HEK293 (cell line): ENCODE results near the gene KCNC2.

Source experiments
- CTCF ChIA-PET: fragments of 350-600 bp; formaldehyde crosslinking; extraction: SDS; loops from one replicate; lab custom pipeline; 2021; ENCODE audit warnings: antibody characterized with exemption; lab: Yijun Ruan, JAX
- POLR2A ChIA-PET: fragments of 300-600 bp; formaldehyde crosslinking; extraction: SDS; loops from one replicate; lab custom pipeline; 2020; ENCODE audit warnings: antibody characterized with exemption, inconsistent platforms; lab: Yijun Ruan, JAX
- H3K27ac ChIP-seq: fragments of 200-500 bp; sonication (Bioruptor generic); 2 replicates; pipeline ENCODE4 v1.5.1; 2014; ENCODE audit warnings: low read depth, low read length, control low read depth, inconsistent platforms; ENCODE audit errors: extremely low read depth
- H3K36me3 ChIP-seq, 2 experiments: fragments of 200-500 bp in 1 of 2; sonication (Bioruptor generic) in 1 of 2; 1 replicate in 1 of 2; 2 replicates in 1 of 2; pipeline ENCODE4 v1.5.1; 2014 to 2017; ENCODE audit warnings: inconsistent platforms in 2 of 2, low read length in 2 of 2; ENCODE audit not compliant: control insufficient read depth in 2 of 2, insufficient read depth in 1 of 2
- H3K4me1 ChIP-seq: fragments of 200-500 bp; sonication (Bioruptor generic); 2 replicates; pipeline ENCODE4 v1.5.1; 2014; ENCODE audit warnings: mild to moderate bottlenecking, low read length, inconsistent platforms; ENCODE audit not compliant: control insufficient read depth, insufficient read depth
- H3K4me3 ChIP-seq: 2 replicates; pipeline ENCODE4 v1.5.1; 2011; ENCODE audit warnings: low read depth, mild to moderate bottlenecking, control low read depth, low read length, moderate library complexity
- H3K9me3 ChIP-seq: fragments of 200-500 bp; sonication (Bioruptor generic); 2 replicates; pipeline ENCODE4 v1.5.1; 2014; ENCODE audit warnings: low read depth, low read length, inconsistent platforms; ENCODE audit not compliant: control insufficient read depth, insufficient read depth
- KLF10 ChIP-seq: fragments of 450-650 bp; IDR thresholded peaks from 2 replicates; pipeline ENCODE4 v1.5.1; 2018; ENCODE audit warnings: missing biosample characterization, mild to moderate bottlenecking, missing genetic modification characterization
- MEIS1 ChIP-seq: sonication (generic); formaldehyde crosslinking; IDR thresholded peaks from 2 replicates; pipeline ENCODE4 v1.8.1; 2022; ENCODE audit warnings: missing genetic modification reagents, mild to moderate bottlenecking, borderline replicate concordance
- ZFP3 ChIP-seq: fragments of 450-650 bp; formaldehyde crosslinking; IDR thresholded peaks from 2 replicates; pipeline ENCODE4 v1.5.1; 2016; ENCODE audit warnings: low read depth, missing biosample characterization, missing genetic modification characterization
- ZNF214 ChIP-seq: fragments of 450-650 bp; formaldehyde crosslinking; IDR thresholded peaks from 2 replicates; pipeline ENCODE4 v1.5.1; 2017; ENCODE audit warnings: missing biosample characterization, mild to moderate bottlenecking, missing genetic modification characterization, borderline replicate concordance
- ZNF24 ChIP-seq: fragments of 450-650 bp; formaldehyde crosslinking; IDR thresholded peaks from 2 replicates; pipeline ENCODE4 v1.5.1; 2016; ENCODE audit warnings: missing biosample characterization, missing genetic modification characterization
- ZNF350 ChIP-seq: fragments of 450-650 bp; formaldehyde crosslinking; IDR thresholded peaks from 2 replicates; pipeline ENCODE4 v1.5.0; 2017; ENCODE audit warnings: missing biosample characterization, mild to moderate bottlenecking, missing genetic modification characterization
- ZNF354C ChIP-seq: fragments of 450-650 bp; formaldehyde crosslinking; IDR thresholded peaks from 2 replicates; pipeline ENCODE4 v1.5.1; 2016; ENCODE audit warnings: missing biosample characterization, missing genetic modification characterization, low read depth, borderline replicate concordance
- ZNF560 ChIP-seq: fragments of 450-650 bp; formaldehyde crosslinking; IDR thresholded peaks from 2 replicates; pipeline ENCODE4 v1.5.1; 2017; ENCODE audit warnings: missing biosample characterization, missing genetic modification characterization, borderline replicate concordance
- ZNF747 ChIP-seq: fragments of 450-650 bp; formaldehyde crosslinking; IDR thresholded peaks from 2 replicates; pipeline ENCODE4 v1.5.1; 2016; ENCODE audit warnings: missing biosample characterization, missing genetic modification characterization
- ZNF776 ChIP-seq: fragments of 450-650 bp; formaldehyde crosslinking; IDR thresholded peaks from 2 replicates; pipeline ENCODE4 v1.5.0; 2017; ENCODE audit warnings: missing biosample characterization, missing genetic modification characterization, borderline replicate concordance
- TF ChIP-seq, protein P1 (sequence below): sonication (generic); formaldehyde crosslinking; IDR thresholded peaks from 2 replicates; pipeline ENCODE4 v1.8.1; 2022; ENCODE audit warnings: mild to moderate bottlenecking, moderate library complexity, missing genetic modification reagents
- TF ChIP-seq, protein P2 (sequence below): fragments of 450-650 bp; formaldehyde crosslinking; IDR thresholded peaks from 2 replicates; pipeline ENCODE4 v1.5.1; 2016; ENCODE audit warnings: missing biosample characterization, missing genetic modification characterization, borderline replicate concordance
- TF ChIP-seq, protein P3 (sequence below): fragments of 450-650 bp; formaldehyde crosslinking; IDR thresholded peaks from 2 replicates; pipeline ENCODE4 v1.5.1; 2017; ENCODE audit warnings: missing biosample characterization, missing genetic modification characterization
- TF ChIP-seq, protein P4 (sequence below): fragments of 450-650 bp; formaldehyde crosslinking; IDR thresholded peaks from 2 replicates; pipeline ENCODE4 v1.5.1; 2016; ENCODE audit warnings: missing biosample characterization, missing genetic modification characterization, low read depth
- TF ChIP-seq, protein P5 (sequence below): fragments of 450-650 bp; formaldehyde crosslinking; optimal IDR thresholded peaks from 2 replicates; pipeline ENCODE3; 2016; ENCODE audit warnings: missing biosample characterization, mild to moderate bottlenecking, missing genetic modification characterization

Gene KCNC2

DNA sequence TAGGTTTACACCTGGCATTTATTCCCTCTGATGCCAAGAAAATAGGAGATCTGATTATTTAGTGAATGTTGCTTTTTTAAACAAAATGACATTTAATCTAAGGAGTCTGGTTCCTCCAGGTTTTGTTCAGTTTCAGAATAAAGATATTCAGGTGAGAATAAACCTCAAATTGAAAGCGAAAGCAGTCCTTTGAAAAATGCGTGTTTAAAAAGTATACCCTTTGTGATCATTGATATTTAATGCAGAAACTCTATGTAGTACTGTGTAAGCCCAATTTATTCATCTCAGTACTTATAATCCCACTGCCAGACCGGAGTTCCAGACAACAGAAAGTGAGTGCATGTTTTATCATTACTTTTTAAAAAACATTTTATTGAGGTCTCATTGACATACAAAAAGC, 210.2 kb downstream of the KCNC2 start:
- no peaks in the 10 kb centered on the region for H3K4me1 ChIP-seq

More for the DNA sequence above, 210.2 kb downstream of the KCNC2 start:
- no peak overlapping the region for H3K4me3 ChIP-seq
- ChIA-PET POLR2A (no interaction called here), CTCF (interaction anchor here (1.1 kb wide), 1 partner anchor 8 kb away, joined by 3 read pairs; no protein-coding TSS in a partner anchor)
- H3K27ac ChIP-seq = no peak overlapping the region
- TF ChIP-seq ZNF354C (tag by site-specific recombination) = no peak
- no peak for TF ChIP-seq ZNF214
- no peak for TF ChIP-seq ZNF747
- TF ChIP-seq ZNF776 (tag by site-specific recombination) = no peak
- TF ChIP-seq KLF10 (tag by site-specific recombination) = no peak
- TF ChIP-seq, protein P1, sequence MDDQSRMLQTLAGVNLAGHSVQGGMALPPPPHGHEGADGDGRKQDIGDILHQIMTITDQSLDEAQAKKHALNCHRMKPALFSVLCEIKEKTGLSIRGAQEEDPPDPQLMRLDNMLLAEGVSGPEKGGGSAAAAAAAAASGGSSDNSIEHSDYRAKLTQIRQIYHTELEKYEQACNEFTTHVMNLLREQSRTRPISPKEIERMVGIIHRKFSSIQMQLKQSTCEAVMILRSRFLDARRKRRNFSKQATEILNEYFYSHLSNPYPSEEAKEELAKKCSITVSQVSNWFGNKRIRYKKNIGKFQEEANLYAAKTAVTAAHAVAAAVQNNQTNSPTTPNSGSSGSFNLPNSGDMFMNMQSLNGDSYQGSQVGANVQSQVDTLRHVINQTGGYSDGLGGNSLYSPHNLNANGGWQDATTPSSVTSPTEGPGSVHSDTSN (CRISPR knock-in tag) = no peak
- TF ChIP-seq, protein P2, sequence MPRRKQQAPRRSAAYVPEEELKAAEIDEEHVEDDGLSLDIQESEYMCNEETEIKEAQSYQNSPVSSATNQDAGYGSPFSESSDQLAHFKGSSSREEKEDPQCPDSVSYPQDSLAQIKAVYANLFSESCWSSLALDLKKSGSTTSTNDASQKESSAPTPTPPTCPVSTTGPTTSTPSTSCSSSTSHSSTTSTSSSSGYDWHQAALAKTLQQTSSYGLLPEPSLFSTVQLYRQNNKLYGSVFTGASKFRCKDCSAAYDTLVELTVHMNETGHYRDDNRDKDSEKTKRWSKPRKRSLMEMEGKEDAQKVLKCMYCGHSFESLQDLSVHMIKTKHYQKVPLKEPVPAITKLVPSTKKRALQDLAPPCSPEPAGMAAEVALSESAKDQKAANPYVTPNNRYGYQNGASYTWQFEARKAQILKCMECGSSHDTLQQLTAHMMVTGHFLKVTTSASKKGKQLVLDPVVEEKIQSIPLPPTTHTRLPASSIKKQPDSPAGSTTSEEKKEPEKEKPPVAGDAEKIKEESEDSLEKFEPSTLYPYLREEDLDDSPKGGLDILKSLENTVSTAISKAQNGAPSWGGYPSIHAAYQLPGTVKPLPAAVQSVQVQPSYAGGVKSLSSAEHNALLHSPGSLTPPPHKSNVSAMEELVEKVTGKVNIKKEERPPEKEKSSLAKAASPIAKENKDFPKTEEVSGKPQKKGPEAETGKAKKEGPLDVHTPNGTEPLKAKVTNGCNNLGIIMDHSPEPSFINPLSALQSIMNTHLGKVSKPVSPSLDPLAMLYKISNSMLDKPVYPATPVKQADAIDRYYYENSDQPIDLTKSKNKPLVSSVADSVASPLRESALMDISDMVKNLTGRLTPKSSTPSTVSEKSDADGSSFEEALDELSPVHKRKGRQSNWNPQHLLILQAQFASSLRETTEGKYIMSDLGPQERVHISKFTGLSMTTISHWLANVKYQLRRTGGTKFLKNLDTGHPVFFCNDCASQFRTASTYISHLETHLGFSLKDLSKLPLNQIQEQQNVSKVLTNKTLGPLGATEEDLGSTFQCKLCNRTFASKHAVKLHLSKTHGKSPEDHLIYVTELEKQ (tag by site-specific recombination) = no peak
- no peak for TF ChIP-seq ZNF24 (tag by site-specific recombination)
- no peak for TF ChIP-seq ZNF560 (tag by site-specific recombination)
- no peak for TF ChIP-seq ZNF350 (tag by site-specific recombination)
- TF ChIP-seq, protein P3, sequence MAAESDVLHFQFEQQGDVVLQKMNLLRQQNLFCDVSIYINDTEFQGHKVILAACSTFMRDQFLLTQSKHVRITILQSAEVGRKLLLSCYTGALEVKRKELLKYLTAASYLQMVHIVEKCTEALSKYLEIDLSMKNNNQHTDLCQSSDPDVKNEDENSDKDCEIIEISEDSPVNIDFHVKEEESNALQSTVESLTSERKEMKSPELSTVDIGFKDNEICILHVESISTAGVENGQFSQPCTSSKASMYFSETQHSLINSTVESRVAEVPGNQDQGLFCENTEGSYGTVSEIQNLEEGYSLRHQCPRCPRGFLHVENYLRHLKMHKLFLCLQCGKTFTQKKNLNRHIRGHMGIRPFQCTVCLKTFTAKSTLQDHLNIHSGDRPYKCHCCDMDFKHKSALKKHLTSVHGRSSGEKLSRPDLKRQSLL (tag by site-specific recombination) = no peak
- no peak for TF ChIP-seq MEIS1 (CRISPR knock-in tag)
- TF ChIP-seq, protein P4, sequence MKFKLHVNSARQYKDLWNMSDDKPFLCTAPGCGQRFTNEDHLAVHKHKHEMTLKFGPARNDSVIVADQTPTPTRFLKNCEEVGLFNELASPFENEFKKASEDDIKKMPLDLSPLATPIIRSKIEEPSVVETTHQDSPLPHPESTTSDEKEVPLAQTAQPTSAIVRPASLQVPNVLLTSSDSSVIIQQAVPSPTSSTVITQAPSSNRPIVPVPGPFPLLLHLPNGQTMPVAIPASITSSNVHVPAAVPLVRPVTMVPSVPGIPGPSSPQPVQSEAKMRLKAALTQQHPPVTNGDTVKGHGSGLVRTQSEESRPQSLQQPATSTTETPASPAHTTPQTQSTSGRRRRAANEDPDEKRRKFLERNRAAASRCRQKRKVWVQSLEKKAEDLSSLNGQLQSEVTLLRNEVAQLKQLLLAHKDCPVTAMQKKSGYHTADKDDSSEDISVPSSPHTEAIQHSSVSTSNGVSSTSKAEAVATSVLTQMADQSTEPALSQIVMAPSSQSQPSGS (tag by site-specific recombination) = no peak
- TF ChIP-seq, protein P5, sequence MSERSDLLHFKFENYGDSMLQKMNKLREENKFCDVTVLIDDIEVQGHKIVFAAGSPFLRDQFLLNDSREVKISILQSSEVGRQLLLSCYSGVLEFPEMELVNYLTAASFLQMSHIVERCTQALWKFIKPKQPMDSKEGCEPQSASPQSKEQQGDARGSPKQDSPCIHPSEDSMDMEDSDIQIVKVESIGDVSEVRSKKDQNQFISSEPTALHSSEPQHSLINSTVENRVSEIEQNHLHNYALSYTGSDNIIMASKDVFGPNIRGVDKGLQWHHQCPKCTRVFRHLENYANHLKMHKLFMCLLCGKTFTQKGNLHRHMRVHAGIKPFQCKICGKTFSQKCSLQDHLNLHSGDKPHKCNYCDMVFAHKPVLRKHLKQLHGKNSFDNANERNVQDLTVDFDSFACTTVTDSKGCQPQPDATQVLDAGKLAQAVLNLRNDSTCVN (tag by site-specific recombination) = no peak
- no peak for TF ChIP-seq ZFP3 (tag by site-specific recombination)
- H3K36me3 ChIP-seq = no peaks in the 10 kb centered on the region
- no peaks in the 10 kb centered on the region for H3K9me3 ChIP-seq
